Ovary (tissue), 3 donors: ENCODE results near the gene GBX1.

Source experiments
- CTCF ChIP-seq, 3 donors: fragments of 450-650 bp in 2 of 3; fragments of 200-600 bp in 1 of 3; IDR thresholded peaks; one replicate each; pipeline versions ENCODE4 v1.5.1 to v1.8.0; 2016 to 2022; ENCODE audit warnings: antibody characterized with exemption in 3 of 3, mild to moderate bottlenecking in 1 of 3
- EP300 ChIP-seq: sonication (generic); formaldehyde crosslinking; IDR thresholded peaks from one replicate; pipeline ENCODE4 v1.6.1; 2017; ENCODE audit warnings: antibody characterized with exemption
- POLR2A ChIP-seq: fragments of 450-650 bp; IDR thresholded peaks from one replicate; pipeline ENCODE4 v1.6.1; 2017; ENCODE audit warnings: antibody characterized with exemption, mild to moderate bottlenecking, moderate library complexity
- donor health status: DM: no; HTN: no; CAD: no.

- TF ChIP-seq CTCF (IDR thresholded peaks at IDR 0.05) = no peak
- TF ChIP-seq POLR2A = no peak
- TF ChIP-seq EP300 = no peak
These were observed 14.6 kb downstream of the GBX1 start for GRCh38 chr7:151152643-151153513.
